Gastroesophageal sphincter (tissue), 3 donors: Measurements from ENCODE around the gene CFDP1.

Experiments used
- CTCF ChIP-seq, 4 experiments: fragments of 200-600 bp in 2 of 4; fragments of 450-650 bp in 2 of 4; sonication (generic) in 1 of 4; IDR thresholded peaks; one replicate each; pipeline ENCODE4 v1.5.1; 2017 to 2019; ENCODE audit warnings: antibody characterized with exemption in 4 of 4, mild to moderate bottlenecking in 2 of 4, moderate library complexity in 2 of 4
- EP300 ChIP-seq: sonication (generic); formaldehyde crosslinking; IDR thresholded peaks from one replicate; pipeline ENCODE4 v1.6.1; 2017; ENCODE audit warnings: antibody characterized with exemption, mild to moderate bottlenecking
- POLR2A ChIP-seq, 2 donors: fragments of 450-650 bp; IDR thresholded peaks; one replicate each; pipeline ENCODE4 v1.6.1; 2017; ENCODE audit warnings: antibody characterized with exemption in 2 of 2, mild to moderate bottlenecking in 2 of 2, moderate library complexity in 1 of 2
- POLR2AphosphoS5 ChIP-seq: sonication (generic); formaldehyde crosslinking; IDR thresholded peaks from one replicate; pipeline ENCODE4 v1.6.1; 2017; ENCODE audit warnings: antibody characterized with exemption

GRCh38 chr16:75402821-75403475 lies 30.4 kb downstream of the CFDP1 start:
- peak; percentile 65 to 73 (median 67) for TF ChIP-seq CTCF (IDR thresholded peaks at IDR 0.05)
- no peak for TF ChIP-seq POLR2AphosphoS5
- TF ChIP-seq EP300: no peak
- no peak for TF ChIP-seq POLR2A (IDR thresholded peaks at IDR 0.05)
